Parathyroid adenoma (tissue), 2 donors: ENCODE measurements around the gene ARHGEF4.

Source experiments
- H2AFZ ChIP-seq: fragments of 300-600 bp; sonication (generic); one replicate; pipeline ENCODE4 v1.7.0; 2017; ENCODE audit warnings: antibody characterized with exemption, mild to moderate bottlenecking
- H3K27ac ChIP-seq: fragments of 300-600 bp; sonication (generic); one replicate; pipeline ENCODE4 v1.7.0; 2017
- H3K27me3 ChIP-seq: fragments of 300-600 bp; sonication (generic); one replicate; pipeline ENCODE4 v1.7.0; 2017; ENCODE audit warnings: low read length; ENCODE audit not compliant: control insufficient read depth, insufficient read depth
- H3K36me3 ChIP-seq: fragments of 300-600 bp; sonication (generic); one replicate; pipeline ENCODE4 v1.7.0; 2017; ENCODE audit warnings: low read length; ENCODE audit not compliant: control insufficient read depth, insufficient read depth
- H3K4me1 ChIP-seq: fragments of 300-600 bp; sonication (generic); one replicate; pipeline ENCODE4 v1.7.0; 2017; ENCODE audit warnings: control low read depth
- H3K4me2 ChIP-seq: fragments of 300-600 bp; sonication (generic); one replicate; pipeline ENCODE4 v1.7.0; 2017; ENCODE audit warnings: low read length
- H3K4me3 ChIP-seq: fragments of 300-600 bp; sonication (generic); one replicate; pipeline ENCODE4 v1.7.0; 2017; ENCODE audit warnings: low read depth, low read length
- H3K79me2 ChIP-seq: fragments of 300-600 bp; sonication (generic); one replicate; pipeline ENCODE4 v1.7.0; 2017; ENCODE audit warnings: control low read depth
- H3K9ac ChIP-seq: fragments of 300-600 bp; sonication (generic); one replicate; pipeline ENCODE4 v1.7.0; 2017; ENCODE audit warnings: mild to moderate bottlenecking
- H3K9me3 ChIP-seq: fragments of 300-600 bp; sonication (generic); one replicate; pipeline ENCODE4 v1.7.0; 2017; ENCODE audit warnings: low read length; ENCODE audit not compliant: control insufficient read depth
- CTCF ChIP-seq: fragments of 300-600 bp; sonication (generic); IDR thresholded peaks from one replicate; pipeline ENCODE4 v1.7.0; 2017; ENCODE audit warnings: antibody characterized with exemption, mild to moderate bottlenecking
- donor health status: primary hyperparathyroidism.

ARHGEF4 gene

GRCh38 chr2:130884013-130884412 is 47.3 kb downstream of the ARHGEF4 start:
- no peak overlapping the region for H3K27ac ChIP-seq
- no peak for TF ChIP-seq CTCF

GRCh38 chr2:130884503-130884902 is 47.8 kb downstream of the ARHGEF4 start:
- H3K9ac ChIP-seq, result no peak overlapping the region
- H3K4me1 ChIP-seq, result no peaks in the 10 kb centered on the region
- H3K4me3 ChIP-seq, result no peak overlapping the region
- H3K27me3 ChIP-seq, result no peaks in the 10 kb centered on the region
- H3K4me2 ChIP-seq, result no peak overlapping the region
- H3K79me2 ChIP-seq, result no peaks in the 10 kb centered on the region
- no peak overlapping the region for H3K27ac ChIP-seq
- H3K9me3 ChIP-seq, result no peaks in the 10 kb centered on the region
- TF ChIP-seq CTCF, result no peak
- H2AFZ ChIP-seq, result no peak overlapping the region
- H3K36me3 ChIP-seq, result no peaks in the 10 kb centered on the region

More at GRCh38 chr2:130884013-130884412, 47.3 kb downstream of the ARHGEF4 start:
- no peak overlapping the region for H3K9ac ChIP-seq
- H3K9me3 ChIP-seq, result no peaks in the 10 kb centered on the region
- H3K36me3 ChIP-seq, result no peaks in the 10 kb centered on the region
- H3K79me2 ChIP-seq, result no peaks in the 10 kb centered on the region
- no peaks in the 10 kb centered on the region for H3K27me3 ChIP-seq
- H3K4me2 ChIP-seq, result no peak overlapping the region
- H3K4me1 ChIP-seq, result no peaks in the 10 kb centered on the region
- no peak overlapping the region for H2AFZ ChIP-seq
- H3K4me3 ChIP-seq, result no peak overlapping the region

- no peak overlapping the region for H3K4me2 ChIP-seq
- H3K4me3 ChIP-seq, result no peak overlapping the region
- H3K27ac ChIP-seq, result no peak overlapping the region
- TF ChIP-seq CTCF, result no peak
- no peaks in the 10 kb centered on the region for H3K27me3 ChIP-seq
- H2AFZ ChIP-seq, result no peak overlapping the region
- H3K79me2 ChIP-seq, result no peaks in the 10 kb centered on the region
- no peaks in the 10 kb centered on the region for H3K9me3 ChIP-seq
- no peak overlapping the region for H3K9ac ChIP-seq
- no peaks in the 10 kb centered on the region for H3K36me3 ChIP-seq
- no peaks in the 10 kb centered on the region for H3K4me1 ChIP-seq
Measured at GRCh38 chr2:130887643-130888042, 50.9 kb downstream of the ARHGEF4 start.

GRCh38 chr2:130890941-130891669 is 54.4 kb downstream of the ARHGEF4 start:
- H3K4me3 ChIP-seq, result no peak overlapping the region
- no peak overlapping the region for H3K27ac ChIP-seq
- H3K9ac ChIP-seq, result no peak overlapping the region
- no peaks in the 10 kb centered on the region for H3K9me3 ChIP-seq
- H2AFZ ChIP-seq, result no peak overlapping the region
- TF ChIP-seq CTCF, result no peak
- no peaks in the 10 kb centered on the region for H3K4me1 ChIP-seq
- H3K27me3 ChIP-seq, result no peaks in the 10 kb centered on the region
- no peak overlapping the region for H3K4me2 ChIP-seq
- no peaks in the 10 kb centered on the region for H3K79me2 ChIP-seq
- no peaks in the 10 kb centered on the region for H3K36me3 ChIP-seq

- Histone ChIP-seq H3K4me2 (no peak overlapping the region), H3K79me2 (no peaks in the 10 kb centered on the region), H2AFZ (no peak overlapping the region), H3K27ac (no peak overlapping the region), H3K36me3 (no peaks in the 10 kb centered on the region), H3K9me3 (no peaks in the 10 kb centered on the region), H3K9ac (no peak overlapping the region), H3K4me1 (no peaks in the 10 kb centered on the region), H3K4me3 (no peak overlapping the region), H3K27me3 (no peaks in the 10 kb centered on the region)
- no peak for TF ChIP-seq CTCF
Measured at GRCh38 chr2:130891966-130892365, 55.3 kb downstream of the ARHGEF4 start.
